Effector memory CD4-positive, alpha-beta T cell (primary cell): Measurements from ENCODE around the gene SLC30A7.

Source experiments
- DNase-seq, 3 donors: peaks; one replicate each; pipeline ENCODE4 v3.0.0-alpha.2; 2020
- H3K27ac ChIP-seq: 2 replicates; pipeline ENCODE4 v1.7.0; 2013; ENCODE audit warnings: mild to moderate bottlenecking, low read length, moderate library complexity; ENCODE audit not compliant: insufficient read depth, poor library complexity, severe bottlenecking
- H3K27me3 ChIP-seq: replicated peaks from 2 replicates; pipeline ENCODE4 v1.7.0; 2013; ENCODE audit warnings: mild to moderate bottlenecking, low read length; ENCODE audit not compliant: insufficient read depth, control insufficient read depth, poor library complexity, severe bottlenecking
- H3K36me3 ChIP-seq: 2 replicates; pipeline ENCODE4 v1.7.0; 2013; ENCODE audit warnings: mild to moderate bottlenecking, low read length, moderate library complexity; ENCODE audit not compliant: control insufficient read depth, insufficient read depth
- H3K4me1 ChIP-seq: 2 replicates; pipeline ENCODE4 v1.7.0; 2013; ENCODE audit warnings: low read length, mild to moderate bottlenecking; ENCODE audit not compliant: control insufficient read depth, insufficient read depth, poor library complexity, severe bottlenecking
- H3K4me3 ChIP-seq: 2 replicates; pipeline ENCODE4 v1.7.0; 2013; ENCODE audit warnings: low read length, low read depth, mild to moderate bottlenecking; ENCODE audit not compliant: insufficient read depth, poor library complexity, severe bottlenecking
- H3K9me3 ChIP-seq: 2 replicates; pipeline ENCODE4 v1.7.0; 2013; ENCODE audit warnings: mild to moderate bottlenecking, low read length, moderate library complexity; ENCODE audit not compliant: control insufficient read depth

Gene SLC30A7

GRCh38 chr1:101005871-101006270 is 110.0 kb downstream of the SLC30A7 start:
- H3K27me3 ChIP-seq = no peaks in the 10 kb centered on the region
- DNase-seq = peak in 2 of 3 donors; percentile 2 to 8
- H3K4me3 ChIP-seq = no peak overlapping the region
- H3K36me3 ChIP-seq = peaks cover 6% of the 10 kb centered on the region
- H3K4me1 ChIP-seq = peaks cover 32% of the 10 kb centered on the region
- no peak overlapping the region for H3K27ac ChIP-seq
- no peaks in the 10 kb centered on the region for H3K9me3 ChIP-seq

DNA sequence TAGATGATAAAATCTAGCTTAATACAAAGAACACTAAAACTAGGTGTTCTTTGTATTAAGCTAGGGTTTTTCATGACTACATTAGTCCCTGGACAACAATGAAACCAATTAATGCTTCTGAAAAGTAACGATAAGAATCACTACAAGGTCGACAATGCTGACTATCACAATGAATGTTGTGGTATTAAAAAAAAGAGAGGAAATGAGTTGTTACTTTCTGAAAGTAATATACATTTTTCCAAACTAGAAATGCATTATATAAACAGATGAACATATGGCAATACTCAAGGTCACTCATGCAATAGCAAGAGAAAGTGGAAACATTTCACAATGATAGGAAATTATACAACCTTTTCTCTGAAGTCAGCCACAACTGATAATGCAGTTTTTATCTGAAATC is 110.7 kb downstream of the SLC30A7 start:
- no peak for DNase-seq
- Histone ChIP-seq H3K36me3 (peaks cover 6% of the 10 kb centered on the region), H3K4me3 (no peak overlapping the region), H3K9me3 (no peaks in the 10 kb centered on the region), H3K27ac (no peak overlapping the region), H3K27me3 (no peaks in the 10 kb centered on the region), H3K4me1 (peaks cover 32% of the 10 kb centered on the region)

GRCh38 chr1:101008229-101008834 is 112.4 kb downstream of the SLC30A7 start:
- no peak overlapping the region for H3K4me3 ChIP-seq
- H3K9me3 ChIP-seq = no peaks in the 10 kb centered on the region
- DNase-seq = no peak
- peaks cover 23% of the 10 kb centered on the region for H3K4me1 ChIP-seq
- no peak overlapping the region for H3K27ac ChIP-seq
- no peaks in the 10 kb centered on the region for H3K27me3 ChIP-seq
- H3K36me3 ChIP-seq = peaks cover 6% of the 10 kb centered on the region

DNA sequence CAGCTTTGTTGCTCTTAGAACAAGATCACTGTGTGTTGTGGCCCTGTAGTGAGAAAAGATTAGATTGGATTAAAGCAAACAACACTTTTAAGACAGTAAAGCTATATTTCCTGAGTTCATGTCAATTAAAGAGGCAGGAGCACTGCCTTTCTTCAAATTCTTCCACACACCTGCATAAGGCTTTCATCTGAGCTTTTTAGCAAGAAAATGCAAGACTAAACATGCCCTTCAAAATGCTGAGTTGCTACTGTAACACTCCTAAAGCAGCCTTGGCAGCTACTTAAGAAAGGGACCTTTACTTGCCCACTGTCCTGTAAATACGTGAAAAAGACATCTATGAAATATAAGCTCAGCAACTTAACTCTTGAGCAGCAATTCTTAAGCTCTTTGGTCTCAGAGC is 117.9 kb downstream of the SLC30A7 start:
- H3K27me3 ChIP-seq = no peaks in the 10 kb centered on the region
- DNase-seq = no peak
- H3K4me1 ChIP-seq = no peaks in the 10 kb centered on the region
- H3K4me3 ChIP-seq = no peak overlapping the region
- H3K36me3 ChIP-seq = peaks cover 6% of the 10 kb centered on the region
- no peak overlapping the region for H3K27ac ChIP-seq
- no peaks in the 10 kb centered on the region for H3K9me3 ChIP-seq

DNA sequence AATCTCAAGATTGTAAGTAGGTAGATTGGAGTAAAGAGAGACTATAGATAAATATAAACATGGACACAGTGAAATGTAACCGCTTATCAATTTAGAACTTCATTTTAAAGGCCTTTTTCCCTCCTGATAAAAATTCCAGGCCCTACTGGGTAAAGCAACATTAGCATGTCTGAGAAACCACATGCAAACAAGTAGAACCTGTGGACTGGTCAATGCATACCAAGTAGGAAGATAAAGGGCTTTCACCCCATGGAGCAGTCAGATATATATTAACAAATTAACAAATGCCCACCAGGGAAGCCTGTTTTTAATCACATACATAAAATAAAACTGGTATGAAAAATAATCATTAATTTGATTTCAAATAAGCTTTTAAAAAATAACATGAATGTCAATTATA is 121.6 kb downstream of the SLC30A7 start:
- no peaks in the 10 kb centered on the region for H3K9me3 ChIP-seq
- H3K27ac ChIP-seq = no peak overlapping the region
- H3K4me3 ChIP-seq = no peak overlapping the region
- no peaks in the 10 kb centered on the region for H3K4me1 ChIP-seq
- no peaks in the 10 kb centered on the region for H3K36me3 ChIP-seq
- no peak for DNase-seq
- no peaks in the 10 kb centered on the region for H3K27me3 ChIP-seq

DNA sequence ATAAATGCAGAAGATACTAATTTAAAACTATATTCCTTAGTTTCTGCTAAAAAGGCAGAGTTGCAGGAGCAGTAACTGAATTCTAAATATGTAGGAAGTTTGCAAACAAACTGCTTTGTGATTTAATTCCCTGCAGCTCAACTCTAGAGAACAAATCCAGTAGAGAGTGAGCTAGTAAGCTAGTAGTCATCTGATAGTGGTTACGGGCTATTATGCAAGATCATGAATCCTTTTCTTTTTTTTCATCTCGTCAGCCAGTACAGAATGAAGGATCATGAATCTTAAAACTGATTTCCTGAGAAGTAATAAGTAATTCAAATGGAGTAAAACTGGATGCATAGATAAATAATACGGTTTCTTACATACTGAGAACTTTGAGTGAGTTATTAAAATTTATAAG is 126.4 kb downstream of the SLC30A7 start:
- Histone ChIP-seq H3K27ac (no peak overlapping the region), H3K36me3 (no peaks in the 10 kb centered on the region), H3K4me1 (peaks cover 14% of the 10 kb centered on the region), H3K4me3 (no peak overlapping the region), H3K27me3 (no peaks in the 10 kb centered on the region), H3K9me3 (no peaks in the 10 kb centered on the region)
- DNase-seq = no peak

- H3K4me1 ChIP-seq = peaks cover 14% of the 10 kb centered on the region
- H3K27me3 ChIP-seq = no peaks in the 10 kb centered on the region
- peak overlapping the region; percentile 92 for H3K4me3 ChIP-seq
- no peaks in the 10 kb centered on the region for H3K9me3 ChIP-seq
- peak overlapping the region; percentile 84 for H3K27ac ChIP-seq
- no peaks in the 10 kb centered on the region for H3K36me3 ChIP-seq
- DNase-seq = peak in 1 of 3 donors; percentile 2
These were observed 129.4 kb downstream of the SLC30A7 start for GRCh38 chr1:101025283-101025656.

DNA sequence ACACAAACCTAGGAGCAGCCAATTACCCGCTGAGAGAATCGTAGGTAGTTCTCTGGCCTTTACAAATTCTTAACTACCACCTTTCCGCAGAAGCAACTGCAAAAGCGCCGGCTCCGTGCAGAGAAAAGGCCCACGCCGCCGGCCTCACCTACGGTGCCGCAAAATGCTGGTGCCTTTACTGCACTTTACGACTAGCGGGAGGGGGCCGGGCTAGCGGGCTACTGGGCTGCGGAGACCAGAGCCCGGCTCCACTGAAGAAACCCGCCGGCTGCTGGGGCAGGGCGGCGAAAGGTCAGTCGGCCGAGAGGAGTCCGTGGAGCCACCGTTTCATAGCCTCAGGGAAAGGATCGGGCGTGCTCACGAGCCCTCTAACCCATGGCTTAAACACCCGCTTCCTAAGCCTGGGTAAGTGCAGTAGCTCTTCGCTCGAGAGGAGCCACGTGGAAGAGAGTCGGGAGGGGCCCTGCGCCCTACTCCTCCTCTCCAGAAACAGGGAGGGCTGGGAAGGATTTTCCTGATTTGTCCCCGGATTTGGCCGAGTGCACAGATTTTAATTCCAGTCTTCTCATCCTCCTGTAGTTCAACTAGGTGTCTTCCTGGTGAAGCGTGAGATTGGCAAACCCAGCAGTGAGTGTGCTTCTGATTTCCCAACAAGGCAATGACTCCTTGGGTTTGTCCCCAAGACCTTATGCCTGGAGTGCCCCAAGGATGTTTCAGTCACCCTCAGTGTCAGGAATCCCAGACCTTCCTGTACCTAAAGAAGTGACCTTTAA is 130.0 kb downstream of the SLC30A7 start, which contains the start of gene DPH5:
TSS of gene DPH5 (minus strand) at position 128 of the 773 bp plus-strand sequence. CDS start 341 bp downstream, outside the sequence.
- H3K4me1 ChIP-seq = peaks cover 14% of the 10 kb centered on the region

GRCh38 chr1:101026430-101026788 is 130.5 kb downstream of the SLC30A7 start:
- Histone ChIP-seq H3K4me3 (peak overlapping the region; percentile 92), H3K27me3 (no peaks in the 10 kb centered on the region), H3K27ac (peak overlapping the region; percentile 84), H3K36me3 (no peaks in the 10 kb centered on the region), H3K4me1 (peaks cover 14% of the 10 kb centered on the region), H3K9me3 (no peaks in the 10 kb centered on the region)
- no peak for DNase-seq

More for the DNA sequence above, 130.0 kb downstream of the SLC30A7 start, which contains the start of gene DPH5:
- no peaks in the 10 kb centered on the region for H3K27me3 ChIP-seq
- no peaks in the 10 kb centered on the region for H3K9me3 ChIP-seq
- peak; percentile 65 to 78 (median 74) for DNase-seq
- H3K4me3 ChIP-seq = peak within 1 kb of the TSS; percentile 92
- H3K36me3 ChIP-seq = no peaks in the 10 kb centered on the region
- peak within 1 kb of the TSS; percentile 84 for H3K27ac ChIP-seq

- H3K4me3 ChIP-seq = no peak overlapping the region
- peaks cover 14% of the 10 kb centered on the region for H3K4me1 ChIP-seq
- DNase-seq = no peak
- no peaks in the 10 kb centered on the region for H3K27me3 ChIP-seq
- no peak overlapping the region for H3K27ac ChIP-seq
- H3K9me3 ChIP-seq = no peaks in the 10 kb centered on the region
- H3K36me3 ChIP-seq = no peaks in the 10 kb centered on the region
These were observed 131.4 kb downstream of the SLC30A7 start for GRCh38 chr1:101027194-101027772.
